Esophagus squamous epithelium (tissue), 5 donors: Measurements from ENCODE around the gene TBCCD1. TPM values are rescaled to one million over a fixed set of nuclear protein-coding genes. Genes with fewer than 3 reads are reported as not detected.

ENCODE experiments used
- DNase-seq: peaks from one replicate; lab custom pipeline; 2025; lab: John Stamatoyannopoulos, UW
- H3K27ac ChIP-seq, 4 donors: fragments of 200-600 bp; sonication (generic); one replicate each; pipeline ENCODE4 v1.5.1; 2016 to 2019; ENCODE audit warnings: mild to moderate bottlenecking in 1 of 4
- H3K27me3 ChIP-seq, 4 donors: fragments of 200-600 bp; sonication (generic); 1 replicate in 3 of 4; 2 replicates in 1 of 4; pipeline versions ENCODE4 v1.5.1 to v1.6.0; 2017 to 2021; ENCODE audit warnings: antibody characterized with exemption in 1 of 4
- H3K36me3 ChIP-seq, 3 donors: fragments of 200-600 bp; sonication (generic); one replicate each; pipeline ENCODE4 v1.5.1; 2016 to 2019
- H3K4me1 ChIP-seq, 3 donors: fragments of 200-600 bp; sonication (generic); one replicate each; pipeline ENCODE4 v1.5.1; 2017 to 2019
- H3K4me3 ChIP-seq, 4 donors: fragments of 200-600 bp; sonication (generic); 1 replicate in 3 of 4; 2 replicates in 1 of 4; pipeline ENCODE4 v1.5.1; 2016 to 2019; ENCODE audit warnings: mild to moderate bottlenecking in 2 of 4, moderate library complexity in 1 of 4
- H3K9me3 ChIP-seq, 3 donors: fragments of 200-600 bp; sonication (generic); one replicate each; pipeline ENCODE4 v1.5.1; 2016 to 2019
- POLR2A ChIP-seq, 4 donors: fragments of 450-650 bp; IDR thresholded peaks; one replicate each; pipeline ENCODE4 v1.6.1; 2017; ENCODE audit warnings: antibody characterized with exemption in 4 of 4, mild to moderate bottlenecking in 4 of 4, moderate library complexity in 3 of 4
- WGBS, 2 donors: methylation state at CpG; one replicate each; pipeline ENCODE4 v1.1.5; 2018; 5-methylcytosine and 5-hydroxymethylcytosine counted together
- intact Hi-C: fragments of 100-400 bp; cut with DNase I; formaldehyde crosslinking; loops from one replicate; pipeline ENCODE4 v1.15.0; 2022
- total RNA-seq, 4 donors: library from RNA; depleted of rRNA; stranded (reverse); fragments of >200 nt; gene quantifications; one replicate each; pipeline ENCODE4 v1.1.0, GENCODE V29; 2016
- TF ChIP-seq, protein P1 (sequence below), 6 experiments: fragments of 450-650 bp in 4 of 6; fragments of 200-600 bp in 2 of 6; sonication (generic) in 2 of 6; IDR thresholded peaks; one replicate each; pipeline ENCODE4 v1.5.1; 2016 to 2019; ENCODE audit warnings: antibody characterized with exemption in 6 of 6, mild to moderate bottlenecking in 4 of 6, moderate library complexity in 4 of 6
- donor health status: DM: yes; HTN: yes; CAD: no.

The TBCCD1 gene, protein sequence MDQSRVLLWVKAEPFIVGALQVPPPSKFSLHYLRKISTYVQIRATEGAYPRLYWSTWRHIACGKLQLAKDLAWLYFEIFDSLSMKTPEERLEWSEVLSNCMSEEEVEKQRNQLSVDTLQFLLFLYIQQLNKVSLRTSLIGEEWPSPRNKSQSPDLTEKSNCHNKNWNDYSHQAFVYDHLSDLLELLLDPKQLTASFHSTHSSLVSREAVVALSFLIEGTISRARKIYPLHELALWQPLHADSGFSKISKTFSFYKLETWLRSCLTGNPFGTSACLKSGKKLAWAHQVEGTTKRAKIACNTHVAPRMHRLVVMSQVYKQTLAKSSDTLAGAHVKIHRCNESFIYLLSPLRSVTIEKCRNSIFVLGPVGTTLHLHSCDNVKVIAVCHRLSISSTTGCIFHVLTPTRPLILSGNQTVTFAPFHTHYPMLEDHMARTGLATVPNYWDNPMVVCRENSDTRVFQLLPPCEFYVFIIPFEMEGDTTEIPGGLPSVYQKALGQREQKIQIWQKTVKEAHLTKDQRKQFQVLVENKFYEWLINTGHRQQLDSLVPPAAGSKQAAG
- total RNA-seq = 10 to 100 TPM in 1 of 4 donors, 1 to 10 TPM in 3; 6.9 to 10.5 (median 7.9) TPM

DNA sequence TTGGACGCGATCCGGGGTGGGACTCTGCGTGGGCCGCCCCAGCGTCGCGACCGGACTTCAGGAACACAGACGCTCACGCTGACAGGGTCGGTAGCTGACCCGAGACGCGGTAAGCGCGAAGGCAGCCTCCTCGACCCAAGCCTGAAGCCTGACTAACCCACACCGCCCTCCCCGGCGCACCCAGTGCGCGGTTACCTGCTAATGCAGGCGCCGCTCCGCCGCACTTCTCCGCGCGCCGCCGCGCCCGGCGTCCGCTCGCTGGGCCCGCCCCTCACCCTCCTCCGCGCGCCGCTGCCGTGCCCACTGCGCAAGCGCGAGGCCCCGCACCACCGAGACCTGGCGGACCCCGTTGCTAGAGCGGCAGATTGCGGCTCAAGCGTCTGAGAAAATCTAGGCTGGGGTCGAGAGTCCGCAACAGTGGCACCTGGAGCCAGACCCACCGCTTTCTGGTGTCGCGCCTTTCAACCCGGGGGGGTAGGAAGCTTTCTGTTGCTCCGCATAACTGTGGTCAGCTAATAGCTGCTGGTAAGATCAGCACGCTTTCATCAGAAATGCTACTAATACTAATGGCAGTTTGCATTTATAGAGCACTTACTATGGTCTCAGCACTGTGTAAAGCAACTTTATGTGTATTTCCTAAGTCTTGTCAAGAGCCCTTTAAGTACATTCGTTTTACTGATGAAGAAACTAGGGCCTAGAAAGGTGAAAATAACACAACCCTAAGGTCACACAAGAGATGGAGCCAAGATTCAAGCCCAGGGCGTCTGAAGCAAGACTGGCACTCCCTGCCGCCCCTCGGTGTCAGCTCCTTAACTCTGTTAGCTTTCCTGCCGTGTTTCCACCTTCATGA, at the start of gene TBCCD1:
Gene TBCCD1 (minus strand): TSS at position 268 of the 850 bp plus-strand sequence. CDS start 3,010 bp downstream, outside the sequence.
- Histone ChIP-seq H3K4me1 (peaks cover 18 to 75% (median 21%) of the 10 kb centered on the region in 3 donors), H3K4me3 (peak within 1 kb of the TSS; percentile 82 to 96 (median 90)), H3K27me3 (no peaks in the 10 kb centered on the region), H3K36me3 (peaks cover 0 to 22% (median 0%) of the 10 kb centered on the region in 3 donors), H3K9me3 (no peaks in the 10 kb centered on the region), H3K27ac (peak within 1 kb of the TSS; percentile 93 to 97 (median 96))
- peak; percentile 49 for DNase-seq
- peak in 3 of 4 donors; percentile 94 to 97 (median 94) for TF ChIP-seq POLR2A (IDR thresholded peaks at IDR 0.05)
- TF ChIP-seq, protein P1, sequence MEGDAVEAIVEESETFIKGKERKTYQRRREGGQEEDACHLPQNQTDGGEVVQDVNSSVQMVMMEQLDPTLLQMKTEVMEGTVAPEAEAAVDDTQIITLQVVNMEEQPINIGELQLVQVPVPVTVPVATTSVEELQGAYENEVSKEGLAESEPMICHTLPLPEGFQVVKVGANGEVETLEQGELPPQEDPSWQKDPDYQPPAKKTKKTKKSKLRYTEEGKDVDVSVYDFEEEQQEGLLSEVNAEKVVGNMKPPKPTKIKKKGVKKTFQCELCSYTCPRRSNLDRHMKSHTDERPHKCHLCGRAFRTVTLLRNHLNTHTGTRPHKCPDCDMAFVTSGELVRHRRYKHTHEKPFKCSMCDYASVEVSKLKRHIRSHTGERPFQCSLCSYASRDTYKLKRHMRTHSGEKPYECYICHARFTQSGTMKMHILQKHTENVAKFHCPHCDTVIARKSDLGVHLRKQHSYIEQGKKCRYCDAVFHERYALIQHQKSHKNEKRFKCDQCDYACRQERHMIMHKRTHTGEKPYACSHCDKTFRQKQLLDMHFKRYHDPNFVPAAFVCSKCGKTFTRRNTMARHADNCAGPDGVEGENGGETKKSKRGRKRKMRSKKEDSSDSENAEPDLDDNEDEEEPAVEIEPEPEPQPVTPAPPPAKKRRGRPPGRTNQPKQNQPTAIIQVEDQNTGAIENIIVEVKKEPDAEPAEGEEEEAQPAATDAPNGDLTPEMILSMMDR (IDR thresholded peaks at IDR 0.05) = peak in 1 of 6 experiments; percentile 23
- intact Hi-C loops = no loop called here
- WGBS, 2 donors = 0 to 2% methylated on average over 10 to 13 of the region's 66 CpGs

DNA sequence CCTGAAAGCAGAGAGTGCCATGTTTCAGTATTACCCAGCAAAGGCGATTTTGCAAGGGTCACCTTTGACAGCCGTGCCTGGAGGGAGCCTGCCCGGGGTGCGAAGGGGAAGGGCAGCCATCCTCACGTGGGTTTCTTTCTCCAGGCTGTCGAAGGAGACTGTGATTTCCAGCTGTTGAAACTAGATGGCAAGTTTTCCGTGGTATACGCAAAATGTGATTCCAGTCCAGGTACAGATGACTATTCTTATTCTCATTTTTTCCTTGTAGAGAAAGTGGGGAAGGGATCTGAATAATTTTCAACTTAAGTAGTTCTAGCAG, 49.1 kb upstream of the TBCCD1 start:
- Histone ChIP-seq H3K4me3 (no peak overlapping the region), H3K36me3 (no peaks in the 10 kb centered on the region), H3K27ac (no peak overlapping the region), H3K9me3 (no peaks in the 10 kb centered on the region), H3K27me3 (peaks cover 0 to 63% (median 0%) of the 10 kb centered on the region in 4 donors), H3K4me1 (peaks cover 3 to 27% (median 9%) of the 10 kb centered on the region in 3 donors)
- intact Hi-C loops = no loop called here
- DNase-seq = no peak
- 75 to 77% methylated on average over 7 to 8 of the region's 8 CpGs for WGBS, 2 donors
- no peak for TF ChIP-seq POLR2A (IDR thresholded peaks at IDR 0.05)
- TF ChIP-seq, protein P1 (IDR thresholded peaks at IDR 0.05) = no peak

GRCh38 chr3:186614597-186615483, 47.7 kb upstream of the TBCCD1 start:
- H3K27ac ChIP-seq = no peak overlapping the region
- intact Hi-C loops = loop anchor here (5.0 kb wide), 1 partner anchor 202 kb away; no protein-coding TSS in a partner anchor

DNA sequence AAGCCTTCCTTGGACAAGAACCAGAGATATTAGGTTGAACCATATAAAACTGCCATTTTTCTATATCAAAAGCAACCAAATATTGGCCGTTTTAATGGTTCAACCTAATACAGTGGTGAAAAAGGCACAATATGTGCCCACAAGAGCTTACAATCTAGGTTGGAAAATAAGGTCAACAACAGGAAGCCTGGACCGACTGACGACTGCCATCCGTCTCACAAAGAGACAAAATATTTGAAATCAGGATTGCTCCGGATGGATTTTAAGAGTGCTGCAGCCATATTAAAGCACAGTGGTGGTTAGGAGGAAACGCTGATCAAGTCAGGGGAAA, 47.1 kb upstream of the TBCCD1 start:
- DNase-seq = no peak
- WGBS, 2 donors = 41 to 58% methylated on average over 6 of the region's 6 CpGs
- H3K27ac ChIP-seq = no peak overlapping the region
- TF ChIP-seq POLR2A (IDR thresholded peaks at IDR 0.05) = no peak
- H3K27me3 ChIP-seq = peaks cover 0 to 54% (median 0%) of the 10 kb centered on the region in 4 donors
- no peak overlapping the region for H3K4me3 ChIP-seq
- H3K36me3 ChIP-seq = no peaks in the 10 kb centered on the region
- no peaks in the 10 kb centered on the region for H3K9me3 ChIP-seq
- intact Hi-C loops = loop anchor here (5.0 kb wide), 1 partner anchor 203 kb away; no protein-coding TSS in a partner anchor
- peaks cover 3 to 27% (median 9%) of the 10 kb centered on the region in 3 donors for H3K4me1 ChIP-seq

More at GRCh38 chr3:186614597-186615483, 47.7 kb upstream of the TBCCD1 start:
- peaks cover 0 to 54% (median 0%) of the 10 kb centered on the region in 4 donors for H3K27me3 ChIP-seq
- peaks cover 3 to 27% (median 9%) of the 10 kb centered on the region in 3 donors for H3K4me1 ChIP-seq
- H3K4me3 ChIP-seq = no peak overlapping the region
- WGBS, 2 donors = 29 to 36% methylated on average over 16 of the region's 16 CpGs
- no peaks in the 10 kb centered on the region for H3K36me3 ChIP-seq
- TF ChIP-seq, protein P1 (IDR thresholded peaks at IDR 0.05) = peak; percentile 89 to 99 (median 96)
- TF ChIP-seq POLR2A (IDR thresholded peaks at IDR 0.05) = no peak
- no peak for DNase-seq
- H3K9me3 ChIP-seq = no peaks in the 10 kb centered on the region
